Tibial nerve (tissue), 4 donors: ENCODE measurements around the gene MYL11. TPM values are rescaled to one million over a fixed set of nuclear protein-coding genes. Genes with fewer than 3 reads are reported as not detected.

Source experiments
- DNase-seq, 2 donors: peaks; one replicate each; pipeline ENCODE4 v3.0.0-alpha.2; 2019; ENCODE audit warnings: low spot score in 2 of 2
- H3K27ac ChIP-seq, 4 donors: fragments of 200-600 bp; sonication (generic) in 3 of 4; one replicate each; pipeline ENCODE4 v1.5.1; 2017 to 2019; ENCODE audit warnings: mild to moderate bottlenecking in 1 of 4
- H3K27me3 ChIP-seq, 2 donors: fragments of 200-600 bp; sonication (generic) in 1 of 2; one replicate each; pipeline versions ENCODE4 v1.5.1 to v1.6.0; 2017 to 2019
- H3K36me3 ChIP-seq, 3 donors: fragments of 200-600 bp; sonication (generic); one replicate each; pipeline ENCODE4 v1.5.1; 2018 to 2019
- H3K4me1 ChIP-seq, 4 donors: fragments of 200-600 bp; sonication (generic) in 3 of 4; one replicate each; pipeline ENCODE4 v1.5.1; 2017 to 2019
- H3K4me3 ChIP-seq, 4 donors: fragments of 200-600 bp; sonication (generic) in 3 of 4; one replicate each; pipeline ENCODE4 v1.5.1; 2017 to 2019; ENCODE audit warnings: mild to moderate bottlenecking in 1 of 4, moderate library complexity in 1 of 4
- H3K9me3 ChIP-seq, 4 donors: fragments of 200-600 bp; sonication (generic) in 3 of 4; one replicate each; pipeline ENCODE4 v1.5.1; 2017 to 2019
- EP300 ChIP-seq, 2 donors: sonication (generic); formaldehyde crosslinking; IDR thresholded peaks; one replicate each; pipeline ENCODE4 v1.6.1; 2017; ENCODE audit warnings: antibody characterized with exemption in 2 of 2, mild to moderate bottlenecking in 1 of 2
- POLR2A ChIP-seq, 2 donors: fragments of 450-650 bp; IDR thresholded peaks; one replicate each; pipeline ENCODE4 v1.6.1; 2017; ENCODE audit warnings: antibody characterized with exemption in 2 of 2, mild to moderate bottlenecking in 2 of 2, moderate library complexity in 2 of 2
- WGBS, 2 donors: methylation state at CpG; one replicate each; pipeline ENCODE4 v1.1.5; 2018; 5-methylcytosine and 5-hydroxymethylcytosine counted together
- total RNA-seq, 4 donors: library from RNA; depleted of rRNA; stranded (reverse); fragments of >200 nt; gene quantifications; one replicate each; pipeline ENCODE4 v1.1.0, GENCODE V29; 2016
- TF ChIP-seq, protein P1 (sequence below), 5 experiments: fragments of 200-600 bp in 3 of 5; fragments of 450-650 bp in 2 of 5; sonication (generic) in 3 of 5; IDR thresholded peaks; one replicate each; pipeline ENCODE4 v1.5.1; 2016 to 2019; ENCODE audit warnings: antibody characterized with exemption in 5 of 5, mild to moderate bottlenecking in 3 of 5, moderate library complexity in 2 of 5

Gene MYL11
- total RNA-seq, 4 donors from 2014 or later, result not detected

DNA sequence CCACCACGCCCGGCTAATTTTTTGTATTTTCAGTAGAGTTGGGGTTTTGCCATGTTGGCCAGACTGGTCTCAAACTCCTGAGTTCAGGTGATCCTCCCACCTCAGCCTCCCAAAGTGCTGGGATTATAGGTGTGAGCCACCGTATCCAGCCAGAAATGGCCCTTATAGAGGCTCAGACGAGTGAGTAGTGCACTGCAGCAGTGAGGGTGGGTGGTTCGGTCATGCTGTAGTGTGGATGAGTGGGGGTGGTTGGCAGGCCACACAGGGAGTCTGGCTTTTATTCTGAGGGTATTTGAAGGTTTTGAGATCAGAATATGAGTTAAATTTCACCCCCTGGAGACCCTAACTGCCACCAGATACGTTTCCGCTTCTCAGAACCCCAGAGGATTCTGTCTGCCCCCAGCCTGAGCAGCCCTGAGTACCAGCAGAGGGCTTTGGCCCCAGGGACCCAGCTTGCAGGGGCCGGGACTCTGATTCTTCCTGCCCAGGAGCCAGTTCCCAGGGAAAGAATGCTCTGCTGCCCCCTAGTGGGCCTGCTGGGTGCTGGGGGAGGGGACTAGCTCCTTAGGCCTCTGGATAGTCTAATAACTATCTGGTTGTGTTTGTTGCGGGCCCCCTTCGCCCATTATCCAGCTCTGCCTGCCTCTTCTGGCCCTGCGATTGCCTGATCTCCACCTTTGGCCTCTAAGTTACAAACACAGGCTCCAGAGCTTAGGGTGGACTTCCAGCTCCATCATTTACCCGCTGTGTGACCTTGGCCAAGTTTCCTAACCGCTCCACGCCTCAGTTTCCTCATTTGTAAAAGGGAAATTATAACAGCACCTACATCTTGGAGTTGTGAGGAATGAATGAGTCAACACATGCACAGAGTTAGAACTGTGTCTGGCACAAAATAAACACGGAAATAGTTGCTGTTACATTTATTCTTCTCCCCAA lies 34.8 kb downstream of the MYL11 start:
- peak overlapping the region in 2 of 4 donors; percentile 74 to 96 for H3K27ac ChIP-seq
- peaks cover 0 to 35% (median 0%) of the 10 kb centered on the region in 3 donors for H3K36me3 ChIP-seq
- peak; percentile 83 to 93 for DNase-seq
- 36 to 44% methylated on average over 14 to 15 of the region's 15 CpGs for WGBS, 2 donors
- TF ChIP-seq POLR2A (IDR thresholded peaks at IDR 0.05) (no peak), EP300 (IDR thresholded peaks at IDR 0.05) (peak in 1 of 2 donors; percentile 43)
- TF ChIP-seq, protein P1, sequence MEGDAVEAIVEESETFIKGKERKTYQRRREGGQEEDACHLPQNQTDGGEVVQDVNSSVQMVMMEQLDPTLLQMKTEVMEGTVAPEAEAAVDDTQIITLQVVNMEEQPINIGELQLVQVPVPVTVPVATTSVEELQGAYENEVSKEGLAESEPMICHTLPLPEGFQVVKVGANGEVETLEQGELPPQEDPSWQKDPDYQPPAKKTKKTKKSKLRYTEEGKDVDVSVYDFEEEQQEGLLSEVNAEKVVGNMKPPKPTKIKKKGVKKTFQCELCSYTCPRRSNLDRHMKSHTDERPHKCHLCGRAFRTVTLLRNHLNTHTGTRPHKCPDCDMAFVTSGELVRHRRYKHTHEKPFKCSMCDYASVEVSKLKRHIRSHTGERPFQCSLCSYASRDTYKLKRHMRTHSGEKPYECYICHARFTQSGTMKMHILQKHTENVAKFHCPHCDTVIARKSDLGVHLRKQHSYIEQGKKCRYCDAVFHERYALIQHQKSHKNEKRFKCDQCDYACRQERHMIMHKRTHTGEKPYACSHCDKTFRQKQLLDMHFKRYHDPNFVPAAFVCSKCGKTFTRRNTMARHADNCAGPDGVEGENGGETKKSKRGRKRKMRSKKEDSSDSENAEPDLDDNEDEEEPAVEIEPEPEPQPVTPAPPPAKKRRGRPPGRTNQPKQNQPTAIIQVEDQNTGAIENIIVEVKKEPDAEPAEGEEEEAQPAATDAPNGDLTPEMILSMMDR (IDR thresholded peaks at IDR 0.05), result peak; percentile 91 to 95 (median 93)
- H3K4me1 ChIP-seq, result peaks cover 0 to 33% (median 13%) of the 10 kb centered on the region in 4 donors
- no peaks in the 10 kb centered on the region for H3K27me3 ChIP-seq
- peak overlapping the region in 1 of 4 donors; percentile 3 for H3K4me3 ChIP-seq
- no peaks in the 10 kb centered on the region for H3K9me3 ChIP-seq

DNA sequence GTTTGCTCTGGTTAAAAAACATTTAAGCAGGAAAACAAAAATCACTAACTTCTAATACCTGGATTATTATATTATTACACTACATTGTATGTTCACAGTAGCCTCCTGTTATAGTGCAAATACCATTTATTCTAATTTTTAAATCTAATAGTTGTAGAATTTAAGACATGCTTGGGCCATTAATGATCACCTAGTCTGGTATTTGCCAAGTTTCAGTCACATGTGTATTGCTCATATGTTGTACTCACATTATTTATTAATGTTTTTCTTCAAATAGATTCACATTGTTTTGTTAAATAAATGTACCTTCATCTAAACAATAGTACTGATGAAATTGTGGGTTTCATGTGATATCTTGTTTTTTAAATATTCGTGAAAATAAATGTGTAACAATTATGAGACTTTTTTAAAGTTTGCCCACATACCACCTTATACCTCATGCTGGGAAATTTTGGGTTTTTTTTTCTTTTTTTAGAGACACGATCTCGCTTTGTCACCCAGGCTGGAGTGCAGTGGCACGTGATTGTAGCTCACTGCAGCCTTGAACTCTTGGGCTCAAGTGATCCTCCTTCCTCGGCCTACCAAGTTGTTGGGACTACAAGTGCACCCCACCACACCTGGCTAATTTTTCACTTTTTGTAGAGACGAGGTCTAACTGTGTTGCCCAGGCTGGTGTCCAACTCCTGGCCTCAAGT lies 38.7 kb downstream of the MYL11 start:
- WGBS, 2 donors, result 85 to 86% methylated on average over 6 of the region's 6 CpGs
- Histone ChIP-seq H3K36me3 (peaks cover 0 to 37% (median 0%) of the 10 kb centered on the region in 3 donors), H3K4me1 (peaks cover 0 to 31% (median 11%) of the 10 kb centered on the region in 4 donors), H3K27ac (no peak overlapping the region), H3K9me3 (no peaks in the 10 kb centered on the region), H3K4me3 (no peak overlapping the region), H3K27me3 (no peaks in the 10 kb centered on the region)
- DNase-seq, result no peak
- TF ChIP-seq, protein P1 (IDR thresholded peaks at IDR 0.05), result no peak
- no peak for TF ChIP-seq POLR2A (IDR thresholded peaks at IDR 0.05)

GRCh38 chr16:30414159-30414558 lies 39.6 kb downstream of the MYL11 start:
- peaks cover 0 to 25% (median 3%) of the 10 kb centered on the region in 4 donors for H3K4me1 ChIP-seq
- H3K27me3 ChIP-seq, result no peaks in the 10 kb centered on the region
- WGBS, 2 donors, result 84 to 86% methylated on average over 5 of the region's 5 CpGs
- no peak overlapping the region for H3K4me3 ChIP-seq
- no peak overlapping the region for H3K27ac ChIP-seq
- DNase-seq, result no peak
- H3K9me3 ChIP-seq, result no peaks in the 10 kb centered on the region
- TF ChIP-seq POLR2A (IDR thresholded peaks at IDR 0.05) (no peak), EP300 (IDR thresholded peaks at IDR 0.05) (no peak)
- TF ChIP-seq, protein P1 (IDR thresholded peaks at IDR 0.05), result no peak
- H3K36me3 ChIP-seq, result peaks cover 0 to 37% (median 0%) of the 10 kb centered on the region in 3 donors

- H3K9me3 ChIP-seq, result no peaks in the 10 kb centered on the region
- TF ChIP-seq, protein P1 (IDR thresholded peaks at IDR 0.05), result no peak
- TF ChIP-seq POLR2A (IDR thresholded peaks at IDR 0.05), result no peak
- no peak for TF ChIP-seq EP300 (IDR thresholded peaks at IDR 0.05)
- H3K4me3 ChIP-seq, result no peak overlapping the region
- peaks cover 0 to 43% (median 0%) of the 10 kb centered on the region in 3 donors for H3K36me3 ChIP-seq
- WGBS, 2 donors, result 91 to 95% methylated on average over 4 of the region's 4 CpGs
- no peak for DNase-seq
- no peak overlapping the region for H3K27ac ChIP-seq
- peaks cover 0 to 11% (median 0%) of the 10 kb centered on the region in 4 donors for H3K4me1 ChIP-seq
- H3K27me3 ChIP-seq, result no peaks in the 10 kb centered on the region
These were observed 41.5 kb downstream of the MYL11 start for GRCh38 chr16:30416047-30416603.
